ENCODE data around the gene STX18. TPM values are rescaled to one million over a fixed set of nuclear protein-coding genes. Genes with fewer than 3 reads are reported as not detected.

The STX18 gene
- total RNA-seq, 6 experiments from 2014 or later = 11.7 to 18.4 (median 15.8) TPM

DNA sequence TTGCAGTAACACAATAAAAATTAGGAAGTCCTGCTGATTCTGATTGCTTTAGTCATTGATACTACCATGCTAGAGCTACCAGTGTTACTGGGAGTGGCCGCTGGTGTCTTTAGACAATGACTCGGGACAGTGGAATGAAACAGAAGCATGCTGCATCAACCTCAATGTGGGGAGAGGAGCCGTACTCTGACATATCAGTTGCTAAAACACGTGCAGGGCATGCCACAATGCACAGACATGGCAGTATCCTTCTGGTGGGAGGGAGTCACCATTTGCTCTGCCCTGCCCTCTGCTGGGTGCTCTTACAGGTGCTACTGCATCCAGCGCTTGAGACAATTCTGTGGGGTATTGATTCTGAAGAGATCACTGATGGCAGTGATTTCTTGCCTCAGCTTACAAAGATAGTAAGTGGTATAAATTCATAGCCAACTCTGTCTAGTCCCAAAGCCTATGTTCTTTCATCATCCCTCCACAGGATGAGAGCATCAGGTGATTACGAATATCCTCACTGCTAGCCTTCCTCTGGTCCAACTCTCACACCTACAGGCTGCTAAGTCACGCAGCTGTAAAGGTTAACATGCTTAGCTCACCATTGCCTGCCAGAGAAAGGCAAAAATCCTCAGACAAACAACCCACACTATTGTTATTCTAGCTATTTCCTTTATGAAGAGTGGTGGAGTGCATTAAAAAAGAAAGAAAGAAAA, 111.2 kb downstream of the STX18 start:
- DNase-seq (no peak), ATAC-seq (peak; percentile 74 to 87 (median 82))
- WGBS (ENCODE audit: insufficient coverage, low coverage, low lambda C conversion rate, missing lambda C conversion rate) = 89% methylated on average over 3 of the region's 7 CpGs
- H3K27me3 ChIP-seq = no peaks in the 10 kb centered on the region
- H3K27ac ChIP-seq = no peak overlapping the region
- TF ChIP-seq, protein P1, sequence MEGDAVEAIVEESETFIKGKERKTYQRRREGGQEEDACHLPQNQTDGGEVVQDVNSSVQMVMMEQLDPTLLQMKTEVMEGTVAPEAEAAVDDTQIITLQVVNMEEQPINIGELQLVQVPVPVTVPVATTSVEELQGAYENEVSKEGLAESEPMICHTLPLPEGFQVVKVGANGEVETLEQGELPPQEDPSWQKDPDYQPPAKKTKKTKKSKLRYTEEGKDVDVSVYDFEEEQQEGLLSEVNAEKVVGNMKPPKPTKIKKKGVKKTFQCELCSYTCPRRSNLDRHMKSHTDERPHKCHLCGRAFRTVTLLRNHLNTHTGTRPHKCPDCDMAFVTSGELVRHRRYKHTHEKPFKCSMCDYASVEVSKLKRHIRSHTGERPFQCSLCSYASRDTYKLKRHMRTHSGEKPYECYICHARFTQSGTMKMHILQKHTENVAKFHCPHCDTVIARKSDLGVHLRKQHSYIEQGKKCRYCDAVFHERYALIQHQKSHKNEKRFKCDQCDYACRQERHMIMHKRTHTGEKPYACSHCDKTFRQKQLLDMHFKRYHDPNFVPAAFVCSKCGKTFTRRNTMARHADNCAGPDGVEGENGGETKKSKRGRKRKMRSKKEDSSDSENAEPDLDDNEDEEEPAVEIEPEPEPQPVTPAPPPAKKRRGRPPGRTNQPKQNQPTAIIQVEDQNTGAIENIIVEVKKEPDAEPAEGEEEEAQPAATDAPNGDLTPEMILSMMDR (IDR thresholded peaks at IDR 0.05) = peak; percentile 35 to 67 (median 58)
- no peak for TF ChIP-seq POLR2A (IDR thresholded peaks at IDR 0.05)
- H3K4me3 ChIP-seq = no peak overlapping the region
- intact Hi-C loops (cut with DNase I) = no loop called here
- peaks cover 0 to 14% (median 5%) of the 10 kb centered on the region in 4 donors for H3K36me3 ChIP-seq
- H3K9me3 ChIP-seq = no peaks in the 10 kb centered on the region
- no peaks in the 10 kb centered on the region for H3K4me1 ChIP-seq

DNA sequence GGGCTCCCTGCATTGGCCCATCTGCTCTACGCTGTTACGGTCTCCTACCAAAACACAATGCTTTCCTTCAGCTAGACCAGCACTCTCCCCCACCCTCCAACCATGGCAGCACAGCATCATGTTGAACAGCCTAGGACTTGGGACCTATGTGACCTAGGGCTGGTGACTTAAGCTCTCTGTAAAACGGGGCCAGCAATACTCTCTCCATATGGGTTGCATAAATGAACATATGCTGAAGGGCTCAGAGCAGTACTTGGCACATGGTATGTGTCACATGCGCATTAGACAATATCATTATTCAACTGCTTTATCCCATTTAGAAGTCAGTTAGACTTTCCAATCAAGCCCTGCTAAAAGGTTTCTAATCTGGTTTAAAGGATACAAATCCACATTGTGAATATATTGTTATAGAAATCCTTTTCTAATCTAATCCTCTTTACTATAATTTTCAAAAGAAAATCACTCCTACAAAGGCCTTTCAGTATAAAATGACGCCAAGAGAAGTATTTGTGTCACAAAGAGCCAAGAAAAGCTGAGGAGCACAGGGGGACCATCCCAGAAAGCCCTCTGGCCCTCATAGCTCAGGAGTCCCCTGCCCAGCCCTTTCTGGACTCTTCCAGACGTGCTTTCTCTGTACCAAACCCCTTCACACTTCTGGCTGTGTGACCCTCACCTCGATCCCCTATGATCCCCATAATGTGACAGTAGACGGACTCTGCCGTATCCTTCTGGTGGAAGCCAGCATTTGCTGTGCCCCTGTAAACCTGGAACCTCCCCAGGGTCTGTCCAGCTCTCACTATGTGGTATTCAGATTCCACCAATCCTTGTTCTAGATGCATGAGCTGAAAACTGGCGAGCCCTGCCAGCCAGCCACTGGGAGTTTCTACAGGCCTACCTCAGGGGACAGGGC, 112.6 kb downstream of the STX18 start:
- H3K36me3 ChIP-seq = peaks cover 0 to 12% (median 5%) of the 10 kb centered on the region in 4 donors
- DNase-seq = no peak
- H3K4me3 ChIP-seq = no peak overlapping the region
- H3K27ac ChIP-seq = no peak overlapping the region
- intact Hi-C loops (cut with DNase I) = no loop called here
- ATAC-seq = no peak
- no peak for TF ChIP-seq POLR2A (IDR thresholded peaks at IDR 0.05)
- TF ChIP-seq, protein P1 (IDR thresholded peaks at IDR 0.05) = no peak
- H3K4me1 ChIP-seq = peaks cover 0 to 9% (median 0%) of the 10 kb centered on the region in 4 donors
- no peaks in the 10 kb centered on the region for H3K27me3 ChIP-seq
- no peaks in the 10 kb centered on the region for H3K9me3 ChIP-seq
- 93% methylated on average over 9 of the region's 10 CpGs for WGBS (ENCODE audit: insufficient coverage, low coverage, low lambda C conversion rate, missing lambda C conversion rate)

DNA sequence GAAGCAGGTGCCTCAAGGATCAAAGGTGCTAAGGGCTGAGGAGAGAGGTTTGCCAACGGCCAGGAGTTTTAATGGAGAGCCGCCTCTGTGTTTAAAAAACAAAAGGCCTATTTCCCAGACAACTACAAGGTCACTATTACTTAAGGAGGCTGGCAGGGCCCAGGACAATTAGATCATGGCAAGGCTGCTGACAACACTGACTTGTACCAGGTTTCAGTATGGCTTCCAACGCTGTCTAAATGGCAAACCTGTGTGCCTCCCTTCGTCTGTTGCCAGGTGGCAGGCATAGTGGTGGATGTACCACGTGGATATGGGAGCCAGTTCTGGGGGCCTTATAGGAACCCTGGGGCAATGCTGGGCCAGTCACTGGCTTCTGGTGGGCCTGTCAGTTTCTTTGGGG, 114.0 kb downstream of the STX18 start:
- peaks cover 0 to 12% (median 5%) of the 10 kb centered on the region in 4 donors for H3K36me3 ChIP-seq
- DNase-seq = no peak
- intact Hi-C loops (cut with DNase I) = no loop called here
- H3K4me1 ChIP-seq = peaks cover 0 to 22% (median 0%) of the 10 kb centered on the region in 4 donors
- no peak overlapping the region for H3K27ac ChIP-seq
- no peak overlapping the region for H3K4me3 ChIP-seq
- no peak for ATAC-seq
- no peaks in the 10 kb centered on the region for H3K9me3 ChIP-seq
- 79% methylated on average over 2 of the region's 5 CpGs for WGBS (ENCODE audit: insufficient coverage, low coverage, low lambda C conversion rate, missing lambda C conversion rate)
- no peaks in the 10 kb centered on the region for H3K27me3 ChIP-seq
- TF ChIP-seq, protein P1 (IDR thresholded peaks at IDR 0.05) = no peak
- TF ChIP-seq POLR2A (IDR thresholded peaks at IDR 0.05) = no peak

DNA sequence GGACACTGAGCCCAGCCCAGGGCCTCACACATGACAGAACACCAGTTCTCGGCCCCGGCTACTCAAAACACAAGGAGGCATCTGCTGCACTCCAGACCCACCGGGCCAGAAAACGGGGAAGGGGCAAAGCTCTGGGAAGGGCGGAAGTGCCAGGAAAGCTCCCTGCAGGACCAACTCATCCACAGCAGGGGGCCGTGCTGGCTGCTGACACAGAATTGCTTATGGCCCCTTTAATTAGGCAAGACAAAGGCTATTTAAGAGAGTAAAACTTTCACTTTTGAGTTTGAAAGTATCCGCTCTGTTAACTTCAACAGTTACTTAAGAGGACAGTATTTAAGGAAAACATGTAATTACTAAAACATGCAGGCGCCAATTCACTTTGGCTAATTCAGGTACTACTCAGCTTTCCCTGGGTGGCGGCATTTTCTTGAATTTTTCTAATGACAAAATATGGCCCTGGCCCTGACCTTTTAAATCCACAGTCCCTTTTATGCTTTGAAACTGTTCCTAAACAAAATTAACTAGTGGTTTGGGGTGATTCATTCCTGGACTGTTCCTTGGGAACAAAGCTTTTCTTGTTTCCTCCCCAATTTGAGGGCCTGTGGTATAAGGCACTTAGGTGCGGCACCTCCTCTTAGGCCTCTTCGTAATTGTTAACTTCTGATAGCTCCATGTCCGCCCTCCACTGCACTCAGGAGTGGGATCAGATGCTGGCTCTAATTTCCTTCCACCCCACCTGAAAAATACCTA, 114.6 kb downstream of the STX18 start:
- WGBS (ENCODE audit: insufficient coverage, low coverage, low lambda C conversion rate, missing lambda C conversion rate) = 95% methylated on average over 7 of the region's 12 CpGs
- Histone ChIP-seq H3K36me3 (peaks cover 0 to 12% (median 5%) of the 10 kb centered on the region in 4 donors), H3K4me3 (no peak overlapping the region), H3K27me3 (no peaks in the 10 kb centered on the region), H3K27ac (no peak overlapping the region), H3K9me3 (no peaks in the 10 kb centered on the region), H3K4me1 (peaks cover 0 to 26% (median 0%) of the 10 kb centered on the region in 4 donors)
- ATAC-seq (no peak), DNase-seq (no peak)
- intact Hi-C loops (cut with DNase I) = no loop called here
- TF ChIP-seq, protein P1 (IDR thresholded peaks at IDR 0.05) = no peak

All from right lobe of liver (tissue), 6 donors.